ENCODE results near the gene CFP. TPM values are rescaled to one million over a fixed set of nuclear protein-coding genes. Genes with fewer than 3 reads are reported as not detected.

Gene CFP
- total and polyA plus RNA-seq, 2 of the 13 experiments (the other 11 are each of a cell fraction or from before 2014, with no cell fraction given): 0.01 TPM; not detected in 1

GRCh38 chrX:47658684-47659420 lies 29.1 kb upstream of the CFP start, which contains the start of gene UXT (continued):
- TF ChIP-seq AGO2 (optimal IDR thresholded peaks at IDR 0.05; ENCODE audit: low read depth, low read length) (peak; percentile 68), ZNF446 (CRISPR knock-in tag; IDR thresholded peaks at IDR 0.05) (no peak), ZNF646 (CRISPR knock-in tag; IDR thresholded peaks at IDR 0.05) (no peak), ZNF232 (CRISPR knock-in tag; IDR thresholded peaks at IDR 0.05; ENCODE audit: borderline replicate concordance) (peak; percentile 46; the same call in 1 of the 2 replicates), ZNF253 (CRISPR knock-in tag; IDR thresholded peaks at IDR 0.05; ENCODE audit: borderline replicate concordance) (peak; percentile 70; the same call in 1 of the 2 replicates), HOMEZ (CRISPR knock-in tag; IDR thresholded peaks at IDR 0.05; ENCODE audit: low read depth) (0 out of 2 replicates have a peak, but pooled peaks have one; percentile 25), ZFX (CRISPR knock-in tag; IDR thresholded peaks at IDR 0.05; ENCODE audit: low read depth) (peak; percentile 95), NFKBIZ (CRISPR knock-in tag; IDR thresholded peaks at IDR 0.05) (no peak), ZNF766 (CRISPR knock-in tag; IDR thresholded peaks at IDR 0.05; ENCODE audit: borderline replicate concordance) (no peak), ZNF275 (CRISPR knock-in tag; IDR thresholded peaks at IDR 0.05; ENCODE audit: borderline replicate concordance) (no peak), CHCHD3 (CRISPR knock-in tag; IDR thresholded peaks at IDR 0.05) (no peak), SNRNP70 (IDR thresholded peaks at IDR 0.05; ENCODE audit: low read depth, low read length) (no peak), ARID4A (CRISPR knock-in tag; IDR thresholded peaks at IDR 0.05; ENCODE audit: borderline replicate concordance) (peak; percentile 84; the same call in 1 of the 2 replicates), ZNF619 (CRISPR knock-in tag; IDR thresholded peaks at IDR 0.05) (peak; percentile 42; the same call in 1 of the 2 replicates), CENPX (CRISPR knock-in tag; IDR thresholded peaks at IDR 0.05) (no peak)

All from HepG2 (cell line).